Naive B cell (primary cell): ENCODE results near the gene GNLY. TPM values are rescaled to one million over a fixed set of nuclear protein-coding genes. Genes with fewer than 3 reads are reported as not detected.

Source experiments
- ATAC-seq, 2 donors: fragments of 150-1000 bp; cut with Tn5 transposase; 2 replicates each; pipeline ENCODE4 v1.10.0; 2021; ENCODE audit warnings: low read depth in 2 of 2, mild to moderate bottlenecking in 2 of 2, moderate library complexity in 2 of 2
- DNase-seq: peaks from one replicate; pipeline ENCODE4 v3.0.0; 2022
- H3K27ac Mint-ChIP-seq, 6 donors: one replicate each; pipeline ENCODE4 v1.8.0; 2020 to 2022; ENCODE audit warnings: mild to moderate bottlenecking in 6 of 6, mixed read lengths in 6 of 6, moderate library complexity in 5 of 6, inconsistent platforms in 2 of 6
- H3K27me3 Mint-ChIP-seq, 3 donors: one replicate each; pipeline ENCODE4 v1.8.0; 2021 to 2022; ENCODE audit warnings: mixed read lengths in 3 of 3, mild to moderate bottlenecking in 1 of 3
- H3K36me3 Mint-ChIP-seq, 2 donors: one replicate each; pipeline ENCODE4 v1.8.0; 2020 to 2022; ENCODE audit warnings: mixed read lengths in 2 of 2, inconsistent platforms in 1 of 2, mild to moderate bottlenecking in 1 of 2
- H3K4me1 Mint-ChIP-seq, 3 donors: one replicate each; pipeline ENCODE4 v1.8.0; 2020 to 2022; ENCODE audit warnings: mixed read lengths in 3 of 3, inconsistent platforms in 1 of 3, mild to moderate bottlenecking in 1 of 3, moderate library complexity in 1 of 3
- H3K4me3 Mint-ChIP-seq, 8 donors: one replicate each; pipeline ENCODE4 v1.8.0; 2020 to 2022; ENCODE audit warnings: mild to moderate bottlenecking in 8 of 8, mixed read lengths in 8 of 8, moderate library complexity in 8 of 8, inconsistent platforms in 2 of 8
- H3K9me3 Mint-ChIP-seq, 7 donors: one replicate each; pipeline ENCODE4 v1.8.0; 2020 to 2022; ENCODE audit warnings: mixed read lengths in 7 of 7, mild to moderate bottlenecking in 5 of 7, inconsistent platforms in 2 of 7, moderate library complexity in 1 of 7
- polyA plus RNA-seq, 6 donors: library from polyadenylated mRNA; unstranded; fragments of 300-500 nt; fragmentation: Illumina TruSeq; gene quantifications; one replicate each; pipeline ENCODE4 v1.2.3, GENCODE V29; 2021; ENCODE audit warnings: low read depth in 6 of 6

Gene GNLY
- polyA plus RNA-seq, 6 donors from 2014 or later: 6.3 to 20.4 (median 11.2) TPM

DNA sequence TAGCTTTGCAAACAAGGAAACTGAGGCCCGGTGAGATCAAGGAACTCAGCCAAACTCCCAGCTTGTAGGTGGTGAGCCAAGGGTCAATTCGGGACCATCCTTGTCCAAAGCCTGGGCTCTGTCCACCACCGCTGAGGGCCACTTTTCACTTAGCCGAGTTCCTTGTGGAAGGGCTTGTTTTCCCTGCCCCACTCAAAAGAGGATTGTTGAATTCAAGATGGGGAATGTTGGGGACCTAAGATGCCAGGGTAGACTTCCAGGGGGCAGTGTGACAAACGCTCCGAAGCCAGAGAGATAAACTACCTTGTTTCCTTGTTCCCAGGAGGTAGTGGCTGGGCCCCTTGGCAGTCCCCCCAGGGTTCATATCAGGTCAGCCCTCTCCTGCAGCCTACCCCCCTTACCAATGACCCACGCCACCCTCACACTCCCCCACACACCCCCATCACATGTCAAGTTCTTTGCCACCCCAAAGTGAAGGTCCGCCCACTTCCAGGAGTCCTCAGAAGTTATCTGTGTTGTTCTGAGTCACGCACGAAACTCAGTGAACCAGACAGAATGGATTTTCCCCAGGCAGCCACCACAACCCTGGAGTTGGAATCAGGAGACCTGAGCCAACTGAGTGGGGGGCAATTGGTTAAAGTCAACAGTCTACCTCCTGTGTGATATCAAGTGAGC is 49.3 kb downstream of the GNLY start:
- peaks cover 0 to 8% of the 10 kb centered on the region in 2 donors for H3K36me3 Mint-ChIP-seq
- H3K4me1 Mint-ChIP-seq: peaks cover 21 to 38% (median 22%) of the 10 kb centered on the region in 3 donors
- H3K4me3 Mint-ChIP-seq: no peak overlapping the region
- peak overlapping the region in 1 of 6 donors; percentile 52 for H3K27ac Mint-ChIP-seq
- DNase-seq: no peak
- no peak for ATAC-seq
- H3K27me3 Mint-ChIP-seq: peaks cover 16 to 63% (median 54%) of the 10 kb centered on the region in 3 donors
- peaks cover 0 to 13% (median 5%) of the 10 kb centered on the region in 7 donors for H3K9me3 Mint-ChIP-seq

- DNase-seq (no peak), ATAC-seq (no peak)
- H3K4me3 Mint-ChIP-seq: no peak overlapping the region
- H3K27ac Mint-ChIP-seq: peak overlapping the region in 1 of 6 donors; percentile 52
- peaks cover 0 to 8% of the 10 kb centered on the region in 2 donors for H3K36me3 Mint-ChIP-seq
- peaks cover 26 to 44% (median 27%) of the 10 kb centered on the region in 3 donors for H3K4me1 Mint-ChIP-seq
- H3K27me3 Mint-ChIP-seq: peaks cover 16 to 58% (median 52%) of the 10 kb centered on the region in 3 donors
- H3K9me3 Mint-ChIP-seq: peaks cover 0 to 14% (median 6%) of the 10 kb centered on the region in 7 donors
These were observed 49.9 kb downstream of the GNLY start for GRCh38 chr2:85744055-85744454.

DNA sequence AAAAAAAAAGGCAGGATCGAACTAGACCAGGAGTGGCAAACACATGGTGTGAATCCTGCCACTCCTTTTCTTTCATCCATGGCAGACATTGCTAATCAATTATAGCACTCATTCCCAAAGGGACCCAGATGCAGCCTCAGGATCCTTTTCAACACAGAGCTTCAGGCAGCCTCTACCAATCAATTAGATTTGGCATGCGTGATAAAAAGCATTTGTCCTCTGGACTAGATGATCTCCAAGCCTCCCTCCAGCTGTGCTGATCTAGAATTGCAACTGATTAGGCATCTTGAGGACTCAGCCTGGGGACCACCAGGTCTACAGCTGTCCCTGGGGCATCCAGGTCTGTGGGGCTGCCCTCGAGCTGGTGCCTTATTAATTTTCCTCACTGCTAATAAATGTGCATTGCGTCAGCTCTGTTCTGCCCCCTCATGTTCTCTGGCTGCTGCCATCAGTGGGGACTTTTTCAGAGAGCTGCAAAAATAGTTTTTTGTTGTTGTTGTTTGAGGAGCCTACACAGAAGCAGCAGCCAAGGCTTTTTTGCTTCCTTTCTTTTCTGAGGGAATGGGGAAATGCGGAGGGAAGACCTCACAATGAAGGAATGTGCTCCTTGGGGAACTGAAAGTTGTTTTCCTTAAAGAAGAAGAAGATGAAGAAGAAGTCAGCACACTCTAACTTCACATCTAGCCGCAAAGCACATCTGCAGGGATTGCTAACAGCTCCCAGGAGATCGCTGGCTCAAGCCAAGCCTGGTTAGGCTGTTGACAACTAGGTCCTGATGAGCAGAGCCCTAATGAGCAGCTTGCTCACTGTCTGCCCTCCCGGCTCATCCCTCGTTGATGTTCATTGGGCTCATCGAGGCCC is 50.8 kb downstream of the GNLY start:
- peak overlapping the region in 1 of 6 donors; percentile 89 for H3K27ac Mint-ChIP-seq

DNA sequence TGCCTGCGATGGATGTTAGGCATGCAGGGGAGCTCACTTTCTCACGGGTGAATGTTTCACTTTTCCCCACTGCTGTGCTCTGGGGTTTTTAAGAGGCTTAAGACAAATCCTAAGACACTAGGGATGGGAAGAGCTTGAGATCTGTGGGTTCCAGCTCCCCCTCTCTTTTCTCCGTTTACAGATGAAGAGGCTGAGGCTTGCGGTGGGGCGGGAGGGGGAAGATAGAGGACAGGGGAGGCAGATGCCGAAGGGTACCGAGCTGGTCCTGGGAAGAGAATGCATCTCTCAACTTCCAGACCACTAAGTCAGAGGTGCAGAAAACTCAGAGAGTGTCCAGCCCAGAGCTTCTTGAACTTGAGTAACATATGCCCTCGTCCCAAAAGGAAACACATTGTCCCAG is 51.5 kb downstream of the GNLY start:
- Mint-ChIP-seq H3K4me3 (peak overlapping the region in 3 of 8 donors; percentile 21 to 45 (median 40)), H3K27ac (peak overlapping the region in 3 of 6 donors; percentile 37 to 89 (median 41)), H3K36me3 (peaks cover 0 to 8% of the 10 kb centered on the region in 2 donors), H3K27me3 (peaks cover 16 to 44% (median 42%) of the 10 kb centered on the region in 3 donors), H3K9me3 (peaks cover 0 to 12% (median 6%) of the 10 kb centered on the region in 7 donors), H3K4me1 (peaks cover 32 to 54% (median 37%) of the 10 kb centered on the region in 3 donors)
- no peak for DNase-seq
- ATAC-seq: no peak

More for the DNA sequence above, 50.8 kb downstream of the GNLY start:
- H3K4me3 Mint-ChIP-seq: peak overlapping the region in 3 of 8 donors; percentile 21 to 45 (median 30)
- peaks cover 0 to 13% (median 6%) of the 10 kb centered on the region in 7 donors for H3K9me3 Mint-ChIP-seq
- ATAC-seq: no peak
- H3K4me1 Mint-ChIP-seq: peaks cover 28 to 48% (median 31%) of the 10 kb centered on the region in 3 donors
- DNase-seq: no peak
- peaks cover 16 to 49% (median 49%) of the 10 kb centered on the region in 3 donors for H3K27me3 Mint-ChIP-seq
- H3K36me3 Mint-ChIP-seq: peaks cover 0 to 8% of the 10 kb centered on the region in 2 donors

- peaks cover 32 to 57% (median 37%) of the 10 kb centered on the region in 3 donors for H3K4me1 Mint-ChIP-seq
- peaks cover 0 to 8% of the 10 kb centered on the region in 2 donors for H3K36me3 Mint-ChIP-seq
- ATAC-seq: no peak
- peak overlapping the region in 2 of 8 donors; percentile 18 to 57 for H3K4me3 Mint-ChIP-seq
- peaks cover 14 to 42% (median 39%) of the 10 kb centered on the region in 3 donors for H3K27me3 Mint-ChIP-seq
- DNase-seq: no peak
- peaks cover 0 to 12% (median 6%) of the 10 kb centered on the region in 7 donors for H3K9me3 Mint-ChIP-seq
- peak overlapping the region in 1 of 6 donors; percentile 64 for H3K27ac Mint-ChIP-seq
These were observed 52.3 kb downstream of the GNLY start for GRCh38 chr2:85746321-85747004.

DNA sequence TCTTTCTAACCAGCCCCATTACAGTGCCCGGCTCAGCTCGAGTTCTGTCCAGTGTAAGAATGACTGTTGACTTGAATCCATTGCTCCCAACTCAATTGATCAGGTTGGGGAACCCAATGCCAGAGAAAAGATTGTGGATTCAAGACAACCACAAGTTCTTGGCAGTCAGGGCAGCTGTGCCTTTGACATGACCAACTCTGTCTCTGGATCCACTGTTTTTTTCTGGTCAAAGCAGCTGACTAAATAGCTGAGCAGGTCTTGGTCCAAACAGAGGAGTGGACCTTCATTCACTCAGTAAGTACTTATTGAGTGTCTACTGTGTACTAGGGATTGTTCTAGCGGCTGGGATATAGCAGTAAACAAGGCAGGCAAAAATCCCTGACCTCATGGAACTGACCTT is 53.3 kb downstream of the GNLY start:
- H3K36me3 Mint-ChIP-seq: peaks cover 0 to 8% of the 10 kb centered on the region in 2 donors
- no peak for ATAC-seq
- peaks cover 32 to 59% (median 37%) of the 10 kb centered on the region in 3 donors for H3K4me1 Mint-ChIP-seq
- H3K27ac Mint-ChIP-seq: peak overlapping the region in 1 of 6 donors; percentile 89
- peaks cover 9 to 42% (median 37%) of the 10 kb centered on the region in 3 donors for H3K27me3 Mint-ChIP-seq
- DNase-seq: no peak
- peak overlapping the region in 2 of 8 donors; percentile 17 to 22 for H3K4me3 Mint-ChIP-seq
- H3K9me3 Mint-ChIP-seq: peaks cover 0 to 12% (median 6%) of the 10 kb centered on the region in 7 donors

DNA sequence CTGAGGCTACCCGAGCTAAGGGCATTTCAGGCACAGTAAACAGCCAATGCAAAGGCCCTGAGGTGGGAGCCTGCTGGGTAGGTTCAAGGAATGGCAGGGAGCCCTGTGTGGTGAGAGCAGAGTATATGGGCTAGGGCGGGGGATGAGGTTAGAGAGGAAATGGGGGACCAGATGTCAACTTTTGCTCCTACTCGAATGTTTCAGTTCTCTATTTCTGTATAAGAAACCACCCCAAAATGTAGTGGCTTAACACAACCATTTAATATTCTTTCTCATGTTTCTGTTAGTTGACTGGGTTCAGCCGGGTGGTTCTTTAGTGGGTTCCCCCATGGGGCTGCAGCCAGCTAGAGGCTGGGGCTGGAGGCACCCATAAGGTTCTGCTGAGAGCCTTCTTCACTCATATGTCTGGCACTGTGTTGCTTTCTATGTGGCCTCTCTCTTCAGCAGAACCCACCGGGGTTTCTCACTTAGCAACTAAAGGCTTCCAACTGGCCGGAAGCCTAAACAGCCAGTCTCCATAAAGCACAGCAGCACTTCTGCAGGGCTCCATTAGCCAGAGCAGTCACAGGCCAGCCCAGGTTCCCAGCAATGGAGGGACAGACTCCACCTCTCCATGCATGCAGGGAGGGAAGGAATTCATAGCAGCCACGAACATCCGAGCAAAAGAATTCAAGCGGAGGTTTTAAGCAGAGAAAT is 54.0 kb downstream of the GNLY start:
- DNase-seq (peak; percentile 39), ATAC-seq (peak; percentile 85 to 88)
- H3K27me3 Mint-ChIP-seq: peaks cover 15 to 40% (median 30%) of the 10 kb centered on the region in 3 donors
- H3K36me3 Mint-ChIP-seq: peaks cover 0 to 8% of the 10 kb centered on the region in 2 donors
- peak overlapping the region in 4 of 6 donors; percentile 11 to 71 (median 43) for H3K27ac Mint-ChIP-seq
- H3K4me3 Mint-ChIP-seq: peak overlapping the region in 5 of 8 donors; percentile 20 to 34 (median 26)
- H3K9me3 Mint-ChIP-seq: peaks cover 0 to 12% (median 6%) of the 10 kb centered on the region in 7 donors
- H3K4me1 Mint-ChIP-seq: peaks cover 34 to 59% (median 40%) of the 10 kb centered on the region in 3 donors

Other genes starting within 250 kb of the GNLY start
- 10 to 100 TPM; 78.7 to 99.4 (median 93.4) TPM for gene MAT2A, start 155.2 kb upstream of the GNLY start, polyA plus RNA-seq
- 10 to 100 TPM; 12.1 to 22.2 (median 16.2) TPM for gene GGCX, start 132.9 kb upstream of the GNLY start, polyA plus RNA-seq
- gene VAMP8, start 116.8 kb upstream of the GNLY start, polyA plus RNA-seq: 100 to 1,000 TPM; 262 to 339 (median 305) TPM
- gene VAMP5, start 109.9 kb upstream of the GNLY start, polyA plus RNA-seq: 10 to 100 TPM; 33.3 to 68.5 (median 49.9) TPM
- gene RNF181, start 98.6 kb upstream of the GNLY start, polyA plus RNA-seq: 100 to 1,000 TPM; 152 to 207 (median 187) TPM
- gene TMEM150A, start 91.7 kb upstream of the GNLY start, polyA plus RNA-seq: 10 to 100 TPM; 11.8 to 25.0 (median 14.5) TPM
- gene C2orf68, start 82.3 kb upstream of the GNLY start, polyA plus RNA-seq: 10 to 100 TPM; 13.8 to 21.7 (median 21.4) TPM
- gene USP39, start 78.2 kb upstream of the GNLY start, polyA plus RNA-seq: 10 to 100 TPM; 40.4 to 74.6 (median 58.7) TPM
- not detected for gene SFTPB, start 26.2 kb upstream of the GNLY start, polyA plus RNA-seq
- gene ATOH8, start 59.6 kb downstream of the GNLY start, polyA plus RNA-seq: not detected
- 10 to 100 TPM; 16.7 to 29.0 (median 20.9) TPM for gene ST3GAL5, start 194.6 kb downstream of the GNLY start, polyA plus RNA-seq